Stimulated activated CD8-positive, alpha-beta memory T cell treated with anti-CD3 and anti-CD28 coated beads, Interleukin-4, amount 100 ng/mL, for 4 hours (primary cell): Measurements from ENCODE around the gene WDPCP.
"Not testable (repeated sequence)": the region's sequence is repeated elsewhere in the genome, so short reads cannot be mapped to it uniquely, and the experiment has no call there.

ENCODE experiments used
- DNase-seq, 2 donors: peaks; one replicate each; pipeline ENCODE4 v3.0.0-alpha.2; 2020; ENCODE audit warnings: low read depth in 2 of 2, low spot score in 1 of 2

WDPCP gene

DNA sequence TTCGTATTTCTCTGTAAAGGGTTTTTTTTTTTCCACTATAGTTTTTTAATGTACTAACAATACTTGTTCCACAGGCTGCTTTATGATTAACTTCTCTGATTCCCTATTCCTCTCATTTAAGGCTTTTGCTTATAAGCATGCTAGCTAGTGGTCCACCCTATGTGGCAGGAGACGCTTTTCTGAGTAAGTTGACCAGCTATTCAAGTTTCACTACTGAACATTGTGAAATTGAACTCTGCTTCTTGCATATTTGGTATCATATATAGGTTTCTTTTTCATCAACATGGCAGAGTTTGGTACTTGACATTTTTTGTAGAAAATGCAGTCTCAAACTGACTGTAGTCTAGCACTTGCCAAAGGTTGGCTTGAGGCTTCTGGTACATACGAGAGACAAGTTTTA is 463.4 kb downstream of the WDPCP start:
- DNase-seq, result no peak

DNA sequence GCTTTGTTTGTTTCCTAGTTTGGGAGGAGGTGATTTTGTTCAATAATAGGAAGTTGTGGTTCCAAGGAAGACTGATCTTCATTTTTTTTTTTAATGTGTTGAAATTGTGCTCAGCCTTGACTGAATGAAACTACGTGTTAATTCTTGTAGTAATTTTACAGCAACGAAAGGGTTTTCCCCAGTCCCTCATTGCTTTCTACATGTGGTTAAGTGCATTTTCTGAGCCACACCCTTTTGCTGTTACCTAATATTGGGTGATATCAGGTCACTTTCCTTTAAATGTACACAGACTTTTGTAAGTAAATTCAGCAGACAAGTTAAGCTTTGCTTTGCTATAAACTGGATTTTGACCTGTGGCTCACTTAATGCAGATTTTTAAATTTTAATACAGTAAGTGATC is 464.1 kb downstream of the WDPCP start:
- no peak for DNase-seq

DNA sequence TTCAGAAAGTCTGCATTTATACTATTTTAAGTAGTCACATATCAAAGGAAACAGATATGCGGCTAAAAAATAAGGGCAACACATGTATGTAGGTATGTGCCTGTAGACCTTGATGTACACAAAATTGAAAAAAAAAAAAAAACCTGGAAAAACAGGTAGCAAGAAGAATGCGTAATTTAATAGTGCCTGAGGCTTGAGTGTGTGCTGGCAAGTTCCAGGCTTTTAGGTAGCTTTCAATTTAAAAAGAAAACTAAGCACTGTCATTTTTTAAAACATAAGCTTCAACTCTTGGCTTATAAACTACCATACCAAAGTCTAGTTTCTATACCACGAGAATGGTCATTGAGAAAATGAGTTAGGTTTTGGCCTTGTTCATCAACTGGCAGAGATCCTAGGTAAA is 465.4 kb downstream of the WDPCP start:
- DNase-seq, result no peak

DNA sequence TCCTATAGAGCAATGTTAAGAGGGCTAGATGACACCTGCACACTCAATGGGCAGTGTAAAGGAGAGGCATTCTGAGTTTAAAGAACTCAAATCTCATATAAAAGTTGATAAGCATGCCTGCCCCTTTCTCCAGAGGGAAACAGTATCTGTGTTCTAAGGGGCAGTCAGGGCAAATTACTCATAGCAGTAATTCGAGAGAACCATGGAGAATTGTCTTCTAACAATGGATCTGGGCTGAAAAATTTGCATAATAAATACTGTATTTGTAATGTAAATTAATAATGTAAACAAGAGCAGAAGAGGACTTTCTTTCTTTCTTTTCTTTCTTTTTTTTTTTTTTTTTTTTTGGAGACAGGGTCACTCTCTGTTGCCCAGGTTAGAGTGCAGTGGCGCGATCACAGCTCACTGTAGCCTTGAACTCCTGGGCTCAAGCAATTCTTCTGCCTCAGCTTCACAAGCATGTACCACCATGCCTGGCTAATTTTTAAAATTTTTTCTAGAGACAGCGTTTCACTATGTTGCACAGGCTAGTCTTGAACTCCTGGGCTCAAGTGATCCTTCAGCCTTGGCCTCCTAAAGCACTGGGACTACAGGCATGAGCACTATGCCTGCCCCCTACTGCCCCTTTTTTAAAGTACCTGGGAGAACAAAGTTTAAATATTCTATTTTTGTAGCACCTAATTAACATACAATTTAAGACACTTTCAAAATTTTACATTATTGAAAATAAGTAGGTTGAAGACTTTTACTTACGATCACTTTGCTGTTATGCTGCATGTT is 467.0 kb downstream of the WDPCP start:
- no peak for DNase-seq

DNA sequence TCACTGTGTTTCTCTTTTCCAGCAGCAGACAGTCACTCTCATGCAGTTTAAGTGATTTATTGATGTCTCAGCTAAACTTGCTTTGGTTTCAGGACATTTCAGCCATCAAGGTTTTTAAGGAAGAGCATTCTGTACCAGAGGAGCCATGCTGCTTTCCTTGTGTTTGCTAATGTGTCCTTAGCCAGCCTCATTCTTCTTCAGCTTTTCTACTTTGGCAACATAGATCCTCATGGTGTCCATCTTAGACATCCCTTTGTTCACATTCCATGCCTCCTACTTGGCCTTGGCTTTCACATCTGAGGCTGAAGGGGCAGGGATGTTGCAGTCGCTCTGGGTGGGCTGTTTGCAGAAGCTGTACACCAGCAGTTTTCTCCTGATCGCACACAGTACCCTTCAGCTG is 469.5 kb downstream of the WDPCP start:
- DNase-seq, result no peak

DNA sequence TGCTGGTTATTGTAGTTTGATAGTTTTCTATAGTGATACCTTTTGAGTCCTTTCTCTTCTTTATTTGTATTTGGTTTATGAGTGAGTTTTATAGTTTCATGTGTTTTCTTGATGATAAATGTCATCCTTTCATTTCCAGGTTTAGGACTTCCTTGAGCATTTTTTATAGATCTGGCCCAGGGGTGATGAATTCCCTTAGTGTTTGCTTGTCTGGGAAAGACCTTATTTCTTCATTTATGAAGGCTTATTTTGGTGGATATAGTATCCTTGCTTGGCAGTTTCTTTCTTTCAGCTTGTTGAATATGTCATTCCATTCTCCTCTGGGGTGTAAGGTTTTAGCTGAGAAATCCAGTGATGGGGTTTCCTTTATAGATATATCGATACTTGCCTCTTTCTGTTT is 483.8 kb downstream of the WDPCP start:
- DNase-seq, result no peak

DNA sequence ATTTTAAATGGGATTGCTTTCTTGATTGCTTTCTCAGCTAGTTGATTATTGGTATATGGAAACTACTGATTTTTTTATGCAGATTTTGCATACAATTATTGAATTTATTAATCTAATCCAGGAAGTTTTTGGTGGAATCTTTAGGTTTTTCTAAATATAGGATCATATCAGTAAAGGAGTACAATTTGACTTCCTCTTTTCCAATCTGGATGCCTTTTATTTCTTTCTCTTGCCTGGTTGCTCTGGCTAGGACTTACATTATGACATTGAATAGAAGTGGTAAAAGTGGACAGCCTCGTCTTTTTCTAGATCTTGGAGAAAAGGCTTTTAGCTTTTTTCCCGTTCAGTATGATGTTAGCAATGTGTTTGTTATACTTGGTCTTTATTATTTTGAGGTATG is 486.3 kb downstream of the WDPCP start:
- no peak for DNase-seq

DNA sequence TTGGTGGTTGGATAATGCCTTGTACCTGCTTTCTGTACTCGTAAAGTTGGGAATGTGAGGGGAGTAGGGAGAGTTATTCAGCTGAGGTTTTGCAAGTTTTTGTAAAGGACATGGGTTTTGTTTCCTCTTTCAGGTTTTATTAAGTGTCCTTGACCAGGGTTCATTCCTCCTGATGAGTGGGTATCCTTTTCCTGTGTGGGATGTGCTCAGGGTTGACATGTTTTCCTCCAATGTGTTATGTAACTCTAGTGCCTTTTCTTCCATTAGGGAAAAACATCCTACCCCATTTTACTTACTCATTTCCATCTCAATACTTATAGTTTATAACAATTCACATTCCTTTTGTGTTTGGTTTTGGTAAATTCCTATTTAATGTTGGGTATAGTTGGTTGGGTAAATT is 489.2 kb downstream of the WDPCP start:
- DNase-seq, result no peak

DNA sequence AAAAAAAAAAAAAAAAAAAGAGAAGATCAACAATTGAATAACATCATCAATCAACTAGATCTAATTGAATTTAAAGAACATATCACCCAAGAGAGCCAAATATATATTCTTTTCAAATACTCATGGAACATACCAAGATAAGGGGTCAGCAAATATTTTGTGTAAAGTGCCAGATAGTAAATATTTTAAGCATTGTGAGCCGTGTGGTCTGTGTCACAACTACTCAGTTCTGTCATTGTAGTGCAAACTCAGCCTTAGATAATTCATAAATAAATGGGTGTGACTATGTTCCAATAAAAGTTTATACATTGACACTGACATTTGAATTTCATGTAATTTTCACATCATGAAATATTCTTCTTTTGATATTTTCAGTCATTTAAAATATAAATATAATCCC is 491.8 kb downstream of the WDPCP start:
- DNase-seq, result no peak

DNA sequence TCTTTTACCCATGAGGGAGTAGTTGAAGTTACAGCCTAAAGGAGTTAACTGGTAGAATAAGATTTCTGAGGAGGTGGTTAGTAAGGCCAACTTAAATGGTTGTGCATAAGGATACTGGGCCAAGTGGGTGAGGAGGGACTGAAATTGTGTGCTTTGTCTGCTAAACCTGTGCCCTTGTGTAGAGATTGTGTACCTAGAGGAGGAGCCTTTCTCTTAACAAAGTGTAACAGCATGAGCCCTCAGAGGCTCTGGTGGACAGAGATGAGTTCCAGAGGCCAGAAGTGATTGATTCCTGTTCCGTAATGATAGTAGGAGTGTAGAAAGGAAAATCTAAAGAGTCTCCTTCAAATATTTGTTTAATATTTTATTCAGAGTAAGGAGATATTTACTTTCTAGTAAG is 494.8 kb downstream of the WDPCP start:
- no peak for DNase-seq

DNA sequence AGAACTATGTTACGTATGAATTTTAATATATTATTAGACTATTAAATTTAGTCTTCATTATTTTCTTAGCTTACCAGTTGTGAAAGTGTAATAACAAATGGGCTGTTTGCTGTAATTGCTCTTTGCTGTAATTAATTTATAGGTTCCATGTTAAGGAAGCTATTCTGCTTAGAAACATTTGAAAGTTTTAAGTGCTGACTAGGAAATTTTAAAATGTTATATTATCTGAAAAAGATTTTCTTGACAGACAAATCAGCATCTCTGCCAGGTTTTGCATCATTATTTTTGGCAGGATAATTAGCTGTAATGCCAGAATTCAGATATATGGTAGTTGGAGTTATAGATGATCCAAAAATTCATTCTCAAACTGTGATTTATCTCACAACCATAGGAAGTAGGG is 495.4 kb downstream of the WDPCP start:
- DNase-seq, result no peak

DNA sequence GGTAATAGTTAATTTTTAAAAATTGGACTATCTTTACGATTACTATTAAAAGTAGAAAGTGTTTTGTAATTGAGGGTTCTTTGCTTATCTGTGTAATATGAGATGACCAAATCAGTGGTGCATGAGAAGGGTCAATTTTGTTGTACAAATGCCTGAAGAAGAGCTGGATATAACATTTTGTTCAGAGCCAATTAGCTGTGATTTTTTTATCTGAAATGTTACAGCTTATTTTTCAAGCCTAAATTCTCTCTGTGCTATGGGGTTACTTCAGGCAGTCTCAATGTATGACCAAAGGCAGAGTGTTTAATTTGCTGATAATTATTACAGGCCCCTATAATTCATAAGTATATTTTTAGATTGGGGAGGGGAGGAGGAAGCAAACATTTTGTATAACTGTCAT is 495.9 kb downstream of the WDPCP start:
- DNase-seq, result no peak

DNA sequence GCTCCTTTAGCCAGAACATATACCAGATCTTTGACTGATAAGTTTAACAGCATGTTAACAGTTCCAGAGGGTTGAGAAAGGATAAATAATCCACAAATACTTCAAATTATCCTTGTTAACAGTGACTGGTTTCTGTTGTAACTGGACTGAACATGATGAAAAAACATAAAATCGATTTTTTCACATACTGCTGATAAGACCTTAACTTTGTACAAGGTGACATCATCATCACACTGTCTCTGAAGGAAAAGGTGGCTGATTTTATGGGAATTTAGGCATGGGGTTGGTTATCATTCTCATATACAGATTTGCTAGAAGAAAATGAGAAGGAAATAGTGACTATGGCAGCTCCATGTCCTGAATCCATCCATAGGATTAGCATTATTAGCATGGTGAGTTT is 501.6 kb downstream of the WDPCP start:
- no peak for DNase-seq

DNA sequence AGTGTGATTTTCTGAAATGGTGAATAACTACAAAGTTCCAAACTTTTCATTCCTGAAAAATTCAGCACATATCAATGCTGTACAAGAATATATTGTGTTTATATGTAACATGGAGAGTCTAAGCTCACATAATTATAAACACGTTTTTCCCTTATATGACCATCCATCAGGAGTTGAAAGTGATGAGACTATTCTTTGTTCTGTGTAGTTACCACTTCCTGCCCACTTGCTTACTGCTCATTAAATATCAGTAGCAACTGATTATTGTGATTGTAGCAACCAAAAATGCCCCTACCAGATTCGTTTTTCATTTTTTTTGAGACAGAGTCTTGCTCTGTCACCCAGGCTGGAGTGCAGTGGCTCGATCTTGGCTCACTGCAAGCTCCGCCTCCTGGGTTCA is 506.9 kb downstream of the WDPCP start:
- no peak for DNase-seq

DNA sequence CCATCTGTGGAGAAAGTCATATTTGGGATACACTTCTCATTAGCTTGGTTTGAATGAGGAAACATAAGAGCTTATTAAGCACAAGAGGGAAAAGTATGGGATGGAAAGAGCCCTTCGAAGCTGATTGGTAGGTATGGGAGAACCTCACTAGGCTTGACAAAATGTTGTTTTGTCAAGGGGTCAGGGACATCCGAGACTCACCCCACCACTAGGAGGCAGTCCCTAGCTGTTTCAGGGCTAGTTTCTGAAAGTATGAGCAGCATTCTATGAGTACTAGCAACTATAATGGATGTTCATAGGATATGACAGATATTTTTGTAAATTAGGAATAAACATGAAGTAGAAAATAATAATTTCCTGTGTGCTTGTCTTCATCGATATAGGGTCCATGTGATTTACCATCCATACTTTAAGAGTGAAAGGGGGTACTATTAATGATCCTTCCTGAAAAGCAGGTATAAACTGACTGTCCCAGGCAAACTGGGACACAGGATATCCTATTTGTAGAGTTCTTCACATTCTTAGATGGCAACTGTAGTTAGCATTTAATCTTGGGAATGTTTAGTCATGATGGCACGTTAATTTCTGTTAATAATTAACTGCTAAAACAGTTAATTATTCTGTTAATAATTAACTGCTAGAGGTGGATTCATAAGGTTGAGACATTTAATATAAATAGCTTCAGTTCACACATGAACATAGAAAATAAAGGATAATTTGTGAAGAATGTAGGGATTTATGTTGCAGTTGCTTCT is 509.2 kb downstream of the WDPCP start:
- DNase-seq, result no peak

DNA sequence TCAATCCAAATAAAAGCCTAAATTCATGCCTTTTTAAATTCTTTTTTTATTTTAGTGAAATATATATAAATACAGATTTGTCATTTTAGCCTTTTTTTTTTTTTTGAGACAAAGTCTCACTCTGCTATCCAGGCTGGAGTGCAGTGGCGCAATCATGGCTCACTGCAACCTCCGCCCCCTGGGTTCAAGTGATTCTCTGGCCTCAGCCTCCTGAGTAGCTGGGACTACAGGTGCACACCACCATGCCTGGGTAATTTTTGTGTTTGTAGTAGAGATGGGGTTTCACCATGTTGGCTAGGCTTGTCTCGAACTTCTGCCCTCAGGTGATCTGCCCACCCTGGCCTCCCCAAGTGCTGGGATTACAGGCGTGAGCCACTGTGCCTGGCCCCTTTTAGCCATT is 513.9 kb downstream of the WDPCP start:
- DNase-seq, result not testable (repeated sequence)

DNA sequence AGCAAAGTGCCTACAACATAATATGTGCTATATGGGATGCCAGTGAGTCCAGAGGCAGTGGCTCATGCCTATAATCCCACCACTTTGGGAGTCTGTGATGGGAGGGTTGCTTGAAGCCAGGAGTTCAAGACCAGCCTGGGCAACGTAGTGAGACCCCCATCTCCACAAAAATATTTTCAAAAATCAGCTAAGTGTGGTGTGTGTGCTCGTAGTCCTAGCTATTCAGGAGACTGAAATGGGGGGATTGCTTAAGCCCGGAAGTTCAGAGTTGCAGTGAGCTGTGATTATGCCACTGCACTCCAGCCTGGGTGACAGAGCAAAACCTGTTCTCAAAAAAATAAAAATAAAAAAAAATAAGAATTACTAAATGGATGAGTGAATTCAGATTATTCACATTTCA is 514.3 kb downstream of the WDPCP start:
- DNase-seq, result no peak

DNA sequence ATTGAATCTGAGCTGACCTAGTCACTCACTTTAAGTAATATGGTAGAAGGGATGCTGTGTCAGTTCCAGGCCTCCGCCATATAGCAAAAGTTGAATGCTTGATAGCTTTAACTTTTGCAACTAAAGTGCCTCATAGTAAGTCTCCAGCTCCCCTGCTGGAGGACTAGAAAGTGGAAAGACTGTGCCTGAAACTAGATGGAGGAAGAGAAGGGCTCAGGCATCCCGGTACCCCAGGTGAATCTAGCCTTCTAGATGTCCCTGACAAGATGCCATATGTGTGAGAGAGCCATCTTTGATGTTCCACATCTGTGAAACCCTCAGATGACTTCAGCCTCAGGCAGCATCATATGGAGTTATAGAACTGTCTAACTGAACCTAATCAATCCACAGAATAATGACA is 516.6 kb downstream of the WDPCP start:
- DNase-seq, result no peak
